Skeletal muscle tissue (tissue), 4 donors: ENCODE results near the gene PRKG1. TPM values are rescaled to one million over a fixed set of nuclear protein-coding genes. Genes with fewer than 3 reads are reported as not detected.

Source experiments
- H3K27ac ChIP-seq: one replicate; pipeline ENCODE4 v1.7.0; 2013; ENCODE audit warnings: mild to moderate bottlenecking, low read depth, low read length, inconsistent platforms
- H3K27me3 ChIP-seq, 3 donors: one replicate each; pipeline ENCODE4 v1.7.0; 2013; ENCODE audit warnings: low read length in 3 of 3; ENCODE audit not compliant: control insufficient read depth in 3 of 3, insufficient read depth in 3 of 3
- H3K36me3 ChIP-seq, 3 donors: one replicate each; pipeline ENCODE4 v1.7.0; 2013; ENCODE audit warnings: low read length in 3 of 3; ENCODE audit not compliant: control insufficient read depth in 3 of 3, insufficient read depth in 3 of 3
- H3K4me1 ChIP-seq, 3 donors: one replicate each; pipeline ENCODE4 v1.7.0; 2013; ENCODE audit warnings: low read length in 3 of 3, mild to moderate bottlenecking in 3 of 3; ENCODE audit not compliant: control insufficient read depth in 3 of 3, insufficient read depth in 3 of 3
- H3K4me3 ChIP-seq, 3 donors: one replicate each; pipeline ENCODE4 v1.7.0; 2013; ENCODE audit warnings: low read length in 3 of 3
- H3K9ac ChIP-seq, 3 donors: one replicate each; pipeline ENCODE4 v1.7.0; 2013; ENCODE audit warnings: low read length in 3 of 3, mild to moderate bottlenecking in 3 of 3, moderate library complexity in 2 of 3, low read depth in 1 of 3
- H3K9me3 ChIP-seq, 3 donors: one replicate each; pipeline ENCODE4 v1.7.0; 2013; ENCODE audit warnings: low read length in 3 of 3; ENCODE audit not compliant: control insufficient read depth in 3 of 3
- total RNA-seq: library from RNA; depleted of rRNA; stranded (reverse); fragments of >200 nt; gene quantifications from one replicate; pipeline ENCODE4 v1.2.3, GENCODE V29; 2014
- donor health status: Osteomylitis.

The PRKG1 gene
- total RNA-seq, 1 donor from 2014 or later, result 44.9 TPM

GRCh38 chr10:51773681-51774080 is 699.4 kb downstream of the PRKG1 start:
- no peaks in the 10 kb centered on the region for H3K27me3 ChIP-seq
- H3K9ac ChIP-seq, result no peak overlapping the region
- H3K4me3 ChIP-seq, result no peak overlapping the region
- no peaks in the 10 kb centered on the region for H3K36me3 ChIP-seq
- H3K9me3 ChIP-seq, result no peaks in the 10 kb centered on the region
- H3K4me1 ChIP-seq, result no peaks in the 10 kb centered on the region
- no peak overlapping the region for H3K27ac ChIP-seq

GRCh38 chr10:51783941-51784340 is 709.7 kb downstream of the PRKG1 start:
- no peaks in the 10 kb centered on the region for H3K9me3 ChIP-seq
- no peaks in the 10 kb centered on the region for H3K27me3 ChIP-seq

GRCh38 chr10:51786016-51786683 is 711.9 kb downstream of the PRKG1 start:
- Histone ChIP-seq H3K4me1 (no peaks in the 10 kb centered on the region), H3K4me3 (no peak overlapping the region), H3K27ac (no peak overlapping the region), H3K9me3 (no peaks in the 10 kb centered on the region), H3K27me3 (no peaks in the 10 kb centered on the region), H3K36me3 (no peaks in the 10 kb centered on the region), H3K9ac (no peak overlapping the region)

More at GRCh38 chr10:51783941-51784340, 709.7 kb downstream of the PRKG1 start:
- Histone ChIP-seq H3K27ac (no peak overlapping the region), H3K4me3 (no peak overlapping the region), H3K36me3 (no peaks in the 10 kb centered on the region), H3K4me1 (no peaks in the 10 kb centered on the region), H3K9ac (no peak overlapping the region)

- Histone ChIP-seq H3K9me3 (peaks cover 0 to 2% (median 0%) of the 10 kb centered on the region in 3 donors), H3K4me1 (no peaks in the 10 kb centered on the region), H3K27me3 (no peaks in the 10 kb centered on the region), H3K9ac (no peak overlapping the region), H3K4me3 (no peak overlapping the region), H3K36me3 (no peaks in the 10 kb centered on the region), H3K27ac (no peak overlapping the region)
These were observed 712.4 kb downstream of the PRKG1 start for GRCh38 chr10:51786684-51787035.

- Histone ChIP-seq H3K27ac (no peak overlapping the region), H3K9ac (no peak overlapping the region), H3K27me3 (no peaks in the 10 kb centered on the region), H3K36me3 (no peaks in the 10 kb centered on the region), H3K4me3 (no peak overlapping the region), H3K9me3 (peaks cover 0 to 2% (median 0%) of the 10 kb centered on the region in 3 donors), H3K4me1 (no peaks in the 10 kb centered on the region)
These were observed 714.0 kb downstream of the PRKG1 start for GRCh38 chr10:51788273-51788672.

- H3K36me3 ChIP-seq, result no peaks in the 10 kb centered on the region
- no peaks in the 10 kb centered on the region for H3K4me1 ChIP-seq
- H3K9ac ChIP-seq, result no peak overlapping the region
- no peaks in the 10 kb centered on the region for H3K27me3 ChIP-seq
- peaks cover 0 to 2% (median 0%) of the 10 kb centered on the region in 3 donors for H3K9me3 ChIP-seq
- H3K27ac ChIP-seq, result no peak overlapping the region
- no peak overlapping the region for H3K4me3 ChIP-seq
These were observed 714.8 kb downstream of the PRKG1 start for GRCh38 chr10:51789118-51789517.

- Histone ChIP-seq H3K4me1 (no peaks in the 10 kb centered on the region), H3K4me3 (no peak overlapping the region), H3K27ac (no peak overlapping the region), H3K36me3 (no peaks in the 10 kb centered on the region), H3K9ac (no peak overlapping the region), H3K9me3 (peaks cover 0 to 2% (median 0%) of the 10 kb centered on the region in 3 donors), H3K27me3 (no peaks in the 10 kb centered on the region)
These were observed 715.6 kb downstream of the PRKG1 start for GRCh38 chr10:51789903-51790302.

- no peak overlapping the region for H3K27ac ChIP-seq
- no peaks in the 10 kb centered on the region for H3K27me3 ChIP-seq
- no peak overlapping the region for H3K4me3 ChIP-seq
- no peaks in the 10 kb centered on the region for H3K4me1 ChIP-seq
- peaks cover 0 to 2% (median 0%) of the 10 kb centered on the region in 3 donors for H3K9me3 ChIP-seq
- H3K9ac ChIP-seq, result no peak overlapping the region
- H3K36me3 ChIP-seq, result no peaks in the 10 kb centered on the region
These were observed 718.4 kb downstream of the PRKG1 start for GRCh38 chr10:51792678-51793077.

GRCh38 chr10:51800121-51800520 is 725.8 kb downstream of the PRKG1 start:
- Histone ChIP-seq H3K4me3 (no peak overlapping the region), H3K27me3 (no peaks in the 10 kb centered on the region), H3K27ac (no peak overlapping the region), H3K9ac (no peak overlapping the region), H3K36me3 (no peaks in the 10 kb centered on the region), H3K9me3 (no peaks in the 10 kb centered on the region), H3K4me1 (peaks cover 0 to 3% (median 0%) of the 10 kb centered on the region in 3 donors)

GRCh38 chr10:51800725-51801424 is 726.6 kb downstream of the PRKG1 start:
- Histone ChIP-seq H3K27me3 (no peaks in the 10 kb centered on the region), H3K9ac (no peak overlapping the region), H3K36me3 (no peaks in the 10 kb centered on the region), H3K27ac (no peak overlapping the region), H3K4me3 (no peak overlapping the region), H3K9me3 (no peaks in the 10 kb centered on the region), H3K4me1 (peaks cover 0 to 3% (median 0%) of the 10 kb centered on the region in 3 donors)
